T-cell (primary cell): ENCODE measurements around the gene MFSD2A. TPM values are rescaled to one million over a fixed set of nuclear protein-coding genes. Genes with fewer than 3 reads are reported as not detected.

ENCODE experiments used
- ATAC-seq, 4 experiments: fragments of 200-7000 bp in 3 of 4; fragments of 150-1000 bp in 1 of 4; cut with Tn5 transposase; replicated peaks in 1 of 4; 1 replicate in 3 of 4; 2 replicates in 1 of 4; pipeline ENCODE4 v1.10.0; 2021; ENCODE audit warnings: moderate library complexity in 3 of 4, mild to moderate bottlenecking in 2 of 4, moderate number of reproducible peaks in 1 of 4
- CTCF ChIA-PET, 2 donors: fragments of 300-600 bp; sonication (Branson Sonifier 250); formaldehyde crosslinking; loops; one replicate each; lab custom pipeline; 2022; ENCODE audit warnings: antibody characterized with exemption in 2 of 2; lab: Charles Lee
- POLR2A ChIA-PET, 2 donors: fragments of 300-600 bp; sonication (Branson Sonifier 250); formaldehyde crosslinking; loops; one replicate each; lab custom pipeline; 2022; ENCODE audit warnings: antibody characterized with exemption in 2 of 2; lab: Charles Lee
- DNase-seq, 35 experiments: peaks; one replicate each; pipeline versions ENCODE4 v3.0.0 to v3.0.0-alpha.2; 2013 to 2023
- H3K27ac ChIP-seq: one replicate; pipeline ENCODE4 v1.5.1; 2013; ENCODE audit warnings: low read length
- H3K27me3 ChIP-seq, 2 experiments: replicated peaks in 1 of 2; 1 replicate in 1 of 2; 2 replicates in 1 of 2; pipeline versions ENCODE4 v1.6.1 to v1.7.0; 2013; ENCODE audit warnings: low read length in 1 of 2, mixed read lengths in 1 of 2; ENCODE audit not compliant: control insufficient read depth in 2 of 2, insufficient read depth in 2 of 2; ENCODE audit errors: extremely low read depth in 1 of 2
- H3K36me3 ChIP-seq, 2 donors: 1 replicate in 1 of 2; 2 replicates in 1 of 2; pipeline versions ENCODE4 v1.6.1 to v1.7.0; 2013; ENCODE audit warnings: low read length in 1 of 2; ENCODE audit not compliant: control insufficient read depth in 2 of 2, insufficient read depth in 1 of 2; ENCODE audit errors: extremely low read depth in 1 of 2
- H3K4me1 ChIP-seq, 2 experiments: 1 replicate in 1 of 2; 2 replicates in 1 of 2; pipeline versions ENCODE4 v1.6.1 to v1.7.0; 2013; ENCODE audit warnings: low read length in 2 of 2, mixed read lengths in 1 of 2; ENCODE audit not compliant: insufficient read depth in 2 of 2, control insufficient read depth in 1 of 2; ENCODE audit errors: extremely low read depth in 1 of 2
- H3K4me3 ChIP-seq, 2 donors: 1 replicate in 1 of 2; 2 replicates in 1 of 2; pipeline versions ENCODE4 v1.5.1 to v1.7.0; 2013; ENCODE audit warnings: mild to moderate bottlenecking in 2 of 2, low read length in 1 of 2, moderate library complexity in 1 of 2; ENCODE audit not compliant: control insufficient read depth in 1 of 2; ENCODE audit errors: extremely low read depth in 1 of 2
- H3K9me3 ChIP-seq: 2 replicates; pipeline ENCODE4 v1.7.0; 2013
- H3K27ac Mint-ChIP-seq, 2 donors: one replicate each; pipeline ENCODE4 v1.8.0; 2020 to 2021; ENCODE audit warnings: mild to moderate bottlenecking in 2 of 2, mixed read lengths in 2 of 2
- H3K27me3 Mint-ChIP-seq, 2 donors: one replicate each; pipeline ENCODE4 v1.8.0; 2021 to 2022; ENCODE audit warnings: mixed read lengths in 2 of 2
- H3K36me3 Mint-ChIP-seq: one replicate; pipeline ENCODE4 v1.8.0; 2021; ENCODE audit warnings: mixed read lengths
- H3K4me1 Mint-ChIP-seq, 3 donors: one replicate each; pipeline ENCODE4 v1.8.0; 2020 to 2022; ENCODE audit warnings: mixed read lengths in 3 of 3, mild to moderate bottlenecking in 1 of 3
- H3K4me3 Mint-ChIP-seq, 3 donors: one replicate each; pipeline ENCODE4 v1.8.0; 2020 to 2022; ENCODE audit warnings: mild to moderate bottlenecking in 3 of 3, mixed read lengths in 3 of 3, moderate library complexity in 3 of 3
- H3K9me3 Mint-ChIP-seq, 3 donors: one replicate each; pipeline ENCODE4 v1.8.0; 2020 to 2022; ENCODE audit warnings: mixed read lengths in 3 of 3
- WGBS: methylation state at CpG from one replicate; pipeline ENCODE4 v1.1.5; 2013; ENCODE audit warnings: missing lambda C conversion rate; ENCODE audit not compliant: insufficient coverage; 5-methylcytosine and 5-hydroxymethylcytosine counted together
- total RNA-seq, 35 experiments: library from RNA in 6 of 35; stranded (reverse) in 6 of 35; fragments of 120-200 nt in 1 of 35; gene quantifications; one replicate each; pipeline versions ENCODE4 v1.2.1 to v1.2.4 and lab custom pipeline; 2013 to 2026

MFSD2A gene
- total RNA-seq, 5 donors from 2014 or later (not counting 1 experiment from before 2014, with no cell fraction given), result 0.39 to 3.5 (median 1.4) TPM

GRCh38 chr1:39940253-39940652 lies 14.7 kb upstream of the MFSD2A start:
- Histone ChIP-seq H3K36me3 (no peaks in the 10 kb centered on the region), H3K9me3 (no peaks in the 10 kb centered on the region), H3K4me3 (no peak overlapping the region), H3K4me1 (no peaks in the 10 kb centered on the region), H3K27ac (no peak overlapping the region), H3K27me3 (no peaks in the 10 kb centered on the region)
- ATAC-seq (no peak), DNase-seq (peak in 3 of 35 experiments; percentile 2 to 28 (median 15))
- peaks cover 4 to 5% of the 10 kb centered on the region in 2 donors for H3K27me3 Mint-ChIP-seq
- no peaks in the 10 kb centered on the region for H3K9me3 Mint-ChIP-seq
- CTCF ChIA-PET, result no interaction called here
- H3K36me3 Mint-ChIP-seq, result no peaks in the 10 kb centered on the region
- no peaks in the 10 kb centered on the region for H3K4me1 Mint-ChIP-seq
- no peak overlapping the region for H3K27ac Mint-ChIP-seq
- 64% methylated on average over 4 of the region's 5 CpGs for WGBS
- POLR2A ChIA-PET, result no interaction called here
- no peak overlapping the region for H3K4me3 Mint-ChIP-seq

DNA sequence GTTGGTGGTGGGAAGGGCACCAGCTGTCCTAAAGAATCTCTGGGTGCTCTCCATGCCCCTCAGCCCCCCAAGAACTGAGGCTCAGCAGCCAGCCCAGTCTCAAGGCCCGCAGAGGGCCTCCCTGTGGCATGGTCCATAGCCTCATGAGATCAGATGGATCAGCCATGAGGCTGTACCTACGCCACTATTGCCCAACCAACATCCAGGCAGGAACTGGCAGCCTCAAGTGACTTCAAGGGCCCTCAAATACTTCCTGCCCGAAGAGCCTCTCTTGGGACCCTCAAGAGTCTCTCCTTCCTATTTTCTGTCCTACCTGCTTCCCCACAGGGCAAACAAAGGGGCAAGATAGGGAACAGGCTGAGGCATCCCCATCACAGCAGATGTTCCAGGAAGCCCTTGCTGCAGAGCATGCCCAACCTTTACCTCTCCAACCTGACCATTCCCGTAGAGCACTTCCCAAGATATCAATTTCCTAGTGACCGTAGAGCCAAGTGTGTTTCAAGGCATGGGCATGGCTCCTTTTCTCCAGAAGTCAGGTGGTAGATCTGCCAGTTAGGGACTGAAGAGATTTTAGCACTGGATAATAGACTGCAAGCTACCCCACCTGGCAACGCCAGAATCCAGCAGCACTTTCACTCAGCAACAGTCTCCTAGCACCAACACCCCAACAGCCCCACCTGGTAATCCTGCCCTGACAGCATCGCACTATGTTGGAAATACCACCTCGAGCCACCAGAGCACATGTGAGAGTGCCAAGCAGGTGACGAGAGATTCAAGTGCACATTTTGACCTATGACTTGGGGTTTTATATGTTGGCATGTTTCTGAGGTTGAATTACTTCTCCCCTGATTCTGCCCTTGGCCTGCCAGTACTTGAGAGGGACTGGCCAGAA lies 13.7 kb upstream of the MFSD2A start:
- no peaks in the 10 kb centered on the region for H3K9me3 Mint-ChIP-seq
- no peak overlapping the region for H3K4me3 Mint-ChIP-seq
- H3K27ac Mint-ChIP-seq, result no peak overlapping the region
- Histone ChIP-seq H3K27ac (no peak overlapping the region), H3K9me3 (no peaks in the 10 kb centered on the region), H3K4me3 (no peak overlapping the region), H3K36me3 (no peaks in the 10 kb centered on the region), H3K4me1 (no peaks in the 10 kb centered on the region), H3K27me3 (peaks cover 0 to under 1% of the 10 kb centered on the region in 2 experiments)
- ATAC-seq (no peak), DNase-seq (no peak)
- H3K4me1 Mint-ChIP-seq, result no peaks in the 10 kb centered on the region
- peaks cover 4 to 5% of the 10 kb centered on the region in 2 donors for H3K27me3 Mint-ChIP-seq
- ChIA-PET CTCF (no interaction called here), POLR2A (no interaction called here)
- 88% methylated on average over 4 of the region's 9 CpGs for WGBS
- no peaks in the 10 kb centered on the region for H3K36me3 Mint-ChIP-seq

DNA sequence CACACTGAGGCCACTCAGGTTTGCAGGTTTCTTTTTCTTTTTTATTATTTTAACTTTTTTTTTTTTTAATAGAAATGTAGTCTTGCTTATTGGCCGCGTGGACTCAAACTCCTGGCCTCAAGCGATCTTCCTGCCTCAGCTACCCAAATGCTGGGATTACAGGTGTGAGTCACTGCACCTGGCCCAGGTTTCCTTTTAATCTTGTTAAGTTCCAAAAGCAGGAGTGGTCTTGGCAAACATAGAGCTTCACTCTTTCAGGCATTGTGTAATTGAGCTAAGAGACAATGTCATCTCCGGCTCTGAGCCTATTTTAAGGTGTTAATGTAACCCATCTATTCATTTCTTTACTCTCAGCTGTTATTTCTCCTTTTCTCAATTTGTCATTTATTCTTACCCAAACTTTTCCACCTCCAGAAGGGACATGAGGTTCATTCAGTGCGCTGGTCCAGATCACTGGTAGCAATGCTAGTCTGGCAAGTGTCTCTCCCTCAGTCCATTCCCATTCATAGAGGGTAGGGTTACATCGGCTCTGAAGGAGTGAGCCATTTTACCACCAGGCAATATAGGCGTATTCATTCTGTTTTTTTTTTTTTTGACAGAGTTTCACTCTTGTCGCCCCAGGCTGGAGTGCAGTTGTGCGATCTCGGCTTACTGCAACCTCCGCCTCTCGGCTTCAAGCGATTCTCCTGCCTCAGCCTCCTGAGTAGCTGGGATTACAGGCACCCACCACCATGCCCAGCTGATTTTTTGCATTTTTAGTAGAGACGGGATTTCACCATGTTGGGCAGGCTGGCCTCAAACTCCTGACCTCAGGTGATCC lies 11.3 kb upstream of the MFSD2A start:
- ATAC-seq (no peak), DNase-seq (no peak)
- POLR2A ChIA-PET, result interaction anchor here in 1 of 2 donors (0.7 kb wide), 2 partner anchors 8 to 14 kb away, joined by 3 read pairs; no protein-coding TSS in a partner anchor
- Histone ChIP-seq H3K4me1 (no peaks in the 10 kb centered on the region), H3K27me3 (peaks cover 0 to 2% of the 10 kb centered on the region in 2 experiments), H3K9me3 (no peaks in the 10 kb centered on the region), H3K27ac (no peak overlapping the region), H3K36me3 (no peaks in the 10 kb centered on the region), H3K4me3 (no peak overlapping the region)
- CTCF ChIA-PET, result interaction anchor here in 1 of 2 donors (0.6 kb wide), 1 partner anchor 50 kb away, joined by 6 read pairs; no protein-coding TSS in a partner anchor
- no peaks in the 10 kb centered on the region for H3K9me3 Mint-ChIP-seq
- no peak overlapping the region for H3K4me3 Mint-ChIP-seq
- 93% methylated on average over 8 of the region's 14 CpGs for WGBS
- no peaks in the 10 kb centered on the region for H3K4me1 Mint-ChIP-seq
- H3K36me3 Mint-ChIP-seq, result no peaks in the 10 kb centered on the region
- peaks cover 4 to 5% of the 10 kb centered on the region in 2 donors for H3K27me3 Mint-ChIP-seq
- peak overlapping the region in 1 of 2 donors; percentile 37 for H3K27ac Mint-ChIP-seq

- H3K4me1 Mint-ChIP-seq, result no peaks in the 10 kb centered on the region
- H3K27ac Mint-ChIP-seq, result no peak overlapping the region
- 67% methylated on average over 2 of the region's 8 CpGs for WGBS
- H3K27me3 Mint-ChIP-seq, result peaks cover 4 to 5% of the 10 kb centered on the region in 2 donors
- no peaks in the 10 kb centered on the region for H3K9me3 ChIP-seq
- no peaks in the 10 kb centered on the region for H3K9me3 Mint-ChIP-seq
- ChIA-PET CTCF (interaction anchor here in 1 of 2 donors (0.6 kb wide), 1 partner anchor 49 kb away, joined by 6 read pairs; no protein-coding TSS in a partner anchor), POLR2A (no interaction called here)
- DNase-seq, result no peak
- ATAC-seq, result no peak
- no peak overlapping the region for H3K4me3 ChIP-seq
- no peaks in the 10 kb centered on the region for H3K36me3 ChIP-seq
- H3K4me3 Mint-ChIP-seq, result no peak overlapping the region
- no peaks in the 10 kb centered on the region for H3K4me1 ChIP-seq
- no peaks in the 10 kb centered on the region for H3K36me3 Mint-ChIP-seq
- H3K27me3 ChIP-seq, result peaks cover 0 to 2% of the 10 kb centered on the region in 2 experiments
- no peak overlapping the region for H3K27ac ChIP-seq
These were observed 10.4 kb upstream of the MFSD2A start for GRCh38 chr1:39944410-39945112.

- H3K4me1 ChIP-seq, result no peaks in the 10 kb centered on the region
- peaks cover 0 to 2% of the 10 kb centered on the region in 2 experiments for H3K27me3 ChIP-seq
- H3K9me3 ChIP-seq, result no peaks in the 10 kb centered on the region
- H3K4me3 ChIP-seq, result no peak overlapping the region
- Mint-ChIP-seq H3K4me1 (no peaks in the 10 kb centered on the region), H3K4me3 (no peak overlapping the region), H3K27me3 (peaks cover 4 to 5% of the 10 kb centered on the region in 2 donors), H3K9me3 (no peaks in the 10 kb centered on the region), H3K36me3 (no peaks in the 10 kb centered on the region), H3K27ac (no peak overlapping the region)
- H3K36me3 ChIP-seq, result no peaks in the 10 kb centered on the region
- no peak for DNase-seq
- CTCF ChIA-PET, result no interaction called here
- no peak overlapping the region for H3K27ac ChIP-seq
- no peak for ATAC-seq
- POLR2A ChIA-PET, result interaction anchor here in 1 of 2 donors (0.6 kb wide), 1 partner anchor 700 kb away, joined by 4 read pairs; no protein-coding TSS in a partner anchor
- 83% methylated on average over 2 of the region's 4 CpGs for whole genome bisulfite sequencing
These were observed 8.7 kb upstream of the MFSD2A start for GRCh38 chr1:39946216-39946615.
